PC-3 (cell line): Measurements from ENCODE around the gene YPEL2. TPM values are rescaled to one million over a fixed set of nuclear protein-coding genes. Genes with fewer than 3 reads are reported as not detected.

Experiments
- ATAC-seq: fragments of 200-7000 bp; cut with Tn5 transposase; 2 replicates; pipeline ENCODE4 v1.9.1; 2020; ENCODE audit warnings: mild to moderate bottlenecking, moderate library complexity
- BruUV-seq: library from RNA; stranded (reverse); fragments of 400-500 nt; replicated peaks from 2 replicates; lab custom pipeline; 2021; lab: Mats Ljungman, UMichigan
- CTCF ChIA-PET: fragments of 300-600 bp; sonication (Branson Sonifier 250); formaldehyde crosslinking; loops from one replicate; lab custom pipeline; 2022; ENCODE audit warnings: antibody characterized with exemption; lab: Charles Lee
- POLR2A ChIA-PET: fragments of 300-600 bp; sonication (Branson Sonifier 250); formaldehyde crosslinking; loops from one replicate; lab custom pipeline; 2022; ENCODE audit warnings: antibody characterized with exemption; ENCODE audit not compliant: unreplicated experiment; lab: Charles Lee
- DNase-seq: peaks from one replicate; pipeline ENCODE4 v3.0.0-alpha.2; 2015
- H2AFZ ChIP-seq: fragments of 300-600 bp; sonication (generic); 2 replicates; pipeline ENCODE4 v1.6.0; 2016; ENCODE audit warnings: antibody characterized with exemption, low read length
- H3F3A ChIP-seq: fragments of 300-600 bp; sonication (generic); one replicate; pipeline ENCODE4 v1.6.0; 2017; ENCODE audit warnings: antibody characterized with exemption, low read length, control low read depth, mild to moderate bottlenecking; ENCODE audit not compliant: unreplicated experiment
- H3K27ac ChIP-seq: fragments of 300-600 bp; sonication (generic); 2 replicates; pipeline ENCODE4 v1.5.1; 2016; ENCODE audit warnings: mild to moderate bottlenecking, low read length
- H3K27me3 ChIP-seq: fragments of 300-600 bp; sonication (generic); 2 replicates; pipeline ENCODE4 v1.6.1; 2016; ENCODE audit warnings: low read length, mixed read lengths
- H3K36me3 ChIP-seq: fragments of 300-600 bp; sonication (generic); 2 replicates; pipeline ENCODE4 v1.6.1; 2016; ENCODE audit warnings: low read depth, mixed run types, low read length, mixed read lengths
- H3K4me1 ChIP-seq: fragments of 300-600 bp; sonication (generic); 2 replicates; pipeline ENCODE4 v1.5.1; 2016; ENCODE audit warnings: low read length; ENCODE audit not compliant: insufficient read depth
- H3K4me2 ChIP-seq: fragments of 300-600 bp; sonication (generic); 2 replicates; pipeline ENCODE4 v1.6.0; 2016; ENCODE audit warnings: low read length
- H3K4me3 ChIP-seq: fragments of 300-600 bp; sonication (generic); 2 replicates; pipeline ENCODE4 v1.5.1; 2016; ENCODE audit warnings: mild to moderate bottlenecking, low read length, mixed read lengths
- H3K79me2 ChIP-seq: fragments of 300-600 bp; sonication (generic); 2 replicates; pipeline ENCODE4 v1.6.1; 2017; ENCODE audit warnings: low read length, mixed read lengths
- H3K9ac ChIP-seq: fragments of 300-600 bp; sonication (generic); 2 replicates; pipeline ENCODE4 v1.6.0; 2016; ENCODE audit warnings: mild to moderate bottlenecking, low read length
- H3K9me2 ChIP-seq: fragments of 300-600 bp; sonication (generic); replicated peaks from 2 replicates; pipeline ENCODE4 v1.6.1; 2016; ENCODE audit warnings: mixed run types, low read length, mixed read lengths
- H3K9me3 ChIP-seq: fragments of 300-600 bp; sonication (generic); 2 replicates; pipeline ENCODE4 v1.6.1; 2016; ENCODE audit warnings: low read length, mixed read lengths
- H4K20me1 ChIP-seq: fragments of 300-600 bp; sonication (generic); 2 replicates; pipeline ENCODE4 v1.6.1; 2016; ENCODE audit warnings: low read length, mixed read lengths
- CTCF ChIP-seq: fragments of 300-600 bp; sonication (generic); conservative IDR thresholded peaks from 2 replicates; pipeline ENCODE4 v1.5.1; 2017; ENCODE audit warnings: antibody characterized with exemption, low read depth, mild to moderate bottlenecking, low read length
- EZH2 ChIP-seq: fragments of 300-600 bp; sonication (generic); IDR thresholded peaks from one replicate; pipeline ENCODE4 v1.6.1; 2017; ENCODE audit warnings: antibody characterized with exemption, mild to moderate bottlenecking, low read length; ENCODE audit not compliant: unreplicated experiment
- EZH2phosphoT487 ChIP-seq: fragments of 300-600 bp; sonication (generic); IDR thresholded peaks from 2 replicates; pipeline ENCODE4 v1.6.1; 2018; ENCODE audit warnings: mild to moderate bottlenecking, antibody characterized with exemption, low read length, borderline replicate concordance
- intact Hi-C: fragments of 100-400 bp; cut with micrococcal nuclease; formaldehyde crosslinking; loops from 2 replicates; pipeline ENCODE4 v1.9.0; 2023
- total RNA-seq: library from RNA; depleted of rRNA; stranded (reverse); fragments of >200 nt; gene quantifications from 2 replicates; pipeline ENCODE4 v1.2.3, GENCODE V29; 2014

YPEL2 gene
- total RNA-seq, 1 experiment from 2014 or later: 0.47 TPM

GRCh38 chr17:59439262-59439661, 107.8 kb downstream of the YPEL2 start:
- DNase-seq (no peak), ATAC-seq (no peak)
- no peaks in the 10 kb centered on the region for H3K9me3 ChIP-seq
- H3F3A ChIP-seq: peaks cover 3% of the 10 kb centered on the region
- H3K4me1 ChIP-seq: peaks cover 15% of the 10 kb centered on the region
- intact Hi-C loops: no loop called here
- TF ChIP-seq EZH2: no peak
- TF ChIP-seq EZH2phosphoT487: no peak
- TF ChIP-seq CTCF: no peak
- no peak overlapping the region for H3K4me3 ChIP-seq
- no peaks in the 10 kb centered on the region for H3K36me3 ChIP-seq
- no peak overlapping the region for H3K27ac ChIP-seq
- H3K27me3 ChIP-seq: no peaks in the 10 kb centered on the region
- H3K9me2 ChIP-seq: no peaks in the 10 kb centered on the region
- POLR2A ChIA-PET: no interaction called here
- H4K20me1 ChIP-seq: no peaks in the 10 kb centered on the region
- no peaks in the 10 kb centered on the region for H3K79me2 ChIP-seq
- H3K4me2 ChIP-seq: no peak overlapping the region
- H3K9ac ChIP-seq: no peak overlapping the region
- no TSS peak for BruUV-seq
- H2AFZ ChIP-seq: no peak overlapping the region; the same call in 1 of the 2 replicates
- CTCF ChIA-PET: interaction anchor here (0.9 to 1.8 kb wide), 2 partner anchors 11 to 110 kb away, joined by 3 to 9 read pairs; no protein-coding TSS in a partner anchor

- DNase-seq (no peak), ATAC-seq (no peak)
- H3K36me3 ChIP-seq: no peaks in the 10 kb centered on the region
- BruUV-seq: no TSS peak
- H3K4me2 ChIP-seq: no peak overlapping the region
- no peaks in the 10 kb centered on the region for H3K9me3 ChIP-seq
- intact Hi-C loops: loop anchor here (5.0 kb wide), 1 partner anchor 217 kb away; the partner anchor contains the start of gene GDPD1
- H3K4me1 ChIP-seq: peaks cover 10% of the 10 kb centered on the region
- ChIA-PET POLR2A (no interaction called here), CTCF (interaction anchor here (0.9 to 1.3 kb wide), 3 partner anchors 12 to 129 kb away, joined by 3 to 8 read pairs (median 3); no protein-coding TSS in a partner anchor)
- no peaks in the 10 kb centered on the region for H3K27me3 ChIP-seq
- no peak overlapping the region for H3K4me3 ChIP-seq
- peaks cover 3% of the 10 kb centered on the region for H3F3A ChIP-seq
- H3K9me2 ChIP-seq: no peaks in the 10 kb centered on the region
- no peak overlapping the region for H3K9ac ChIP-seq
- no peaks in the 10 kb centered on the region for H4K20me1 ChIP-seq
- H2AFZ ChIP-seq: no peak overlapping the region; the same call in 1 of the 2 replicates
- H3K27ac ChIP-seq: no peak overlapping the region
- H3K79me2 ChIP-seq: no peaks in the 10 kb centered on the region
- TF ChIP-seq EZH2 (no peak), EZH2phosphoT487 (no peak), CTCF (no peak)
Measured at GRCh38 chr17:59439741-59440211, 108.3 kb downstream of the YPEL2 start.

- H3K27me3 ChIP-seq: no peaks in the 10 kb centered on the region
- no peaks in the 10 kb centered on the region for H3K9me2 ChIP-seq
- POLR2A ChIA-PET: no interaction called here
- BruUV-seq: no TSS peak
- CTCF ChIA-PET: interaction anchor here (0.6 to 1.9 kb wide), 6 partner anchors 87 to 174 kb away, joined by 3 to 14 read pairs (median 6); no protein-coding TSS in a partner anchor
- ATAC-seq (peak; percentile 100), DNase-seq (peak; percentile 95)
- H3F3A ChIP-seq: no peaks in the 10 kb centered on the region
- no peaks in the 10 kb centered on the region for H4K20me1 ChIP-seq
- no peak for TF ChIP-seq EZH2phosphoT487
- peak; percentile 97 for TF ChIP-seq CTCF
- peak overlapping the region; percentile 28 for H3K4me2 ChIP-seq
- H3K36me3 ChIP-seq: no peaks in the 10 kb centered on the region
- H3K27ac ChIP-seq: no peak overlapping the region
- no peaks in the 10 kb centered on the region for H3K79me2 ChIP-seq
- intact Hi-C loops: loop anchor here (1.0 to 5.0 kb wide), 3 partner anchors 112 to 219 kb away; partner anchors contain the start of gene GDPD1
- peak overlapping the region; percentile 24; the same call in 1 of the 2 replicates for H2AFZ ChIP-seq
- H3K9ac ChIP-seq: no peak overlapping the region
- no peak overlapping the region for H3K4me3 ChIP-seq
- H3K4me1 ChIP-seq: no peaks in the 10 kb centered on the region
- no peaks in the 10 kb centered on the region for H3K9me3 ChIP-seq
Measured at GRCh38 chr17:59440757-59441463, 109.5 kb downstream of the YPEL2 start.
